Subcutaneous abdominal adipose tissue (tissue), 5 donors: ENCODE measurements around the gene THRB.

Source experiments
- H3K27ac ChIP-seq: one replicate; pipeline ENCODE4 v1.7.0; 2013; ENCODE audit warnings: low read depth, mild to moderate bottlenecking, inconsistent platforms, low read length, moderate library complexity
- H3K27me3 ChIP-seq, 5 donors: one replicate each; pipeline ENCODE4 v1.7.0; 2013; ENCODE audit warnings: low read length in 5 of 5, inconsistent platforms in 1 of 5; ENCODE audit not compliant: control insufficient read depth in 5 of 5, insufficient read depth in 4 of 5
- H3K36me3 ChIP-seq, 5 donors: one replicate each; pipeline ENCODE4 v1.7.0; 2013; ENCODE audit warnings: low read length in 5 of 5; ENCODE audit not compliant: control insufficient read depth in 5 of 5, insufficient read depth in 5 of 5
- H3K4me1 ChIP-seq, 5 donors: one replicate each; pipeline ENCODE4 v1.7.0; 2013; ENCODE audit warnings: low read length in 5 of 5, mild to moderate bottlenecking in 3 of 5, moderate library complexity in 1 of 5; ENCODE audit not compliant: control insufficient read depth in 5 of 5, insufficient read depth in 5 of 5
- H3K4me3 ChIP-seq, 5 donors: one replicate each; pipeline ENCODE4 v1.7.0; 2013; ENCODE audit warnings: low read length in 5 of 5, low read depth in 1 of 5
- H3K9ac ChIP-seq, 5 donors: one replicate each; pipeline ENCODE4 v1.7.0; 2013; ENCODE audit warnings: low read length in 5 of 5, mild to moderate bottlenecking in 4 of 5, moderate library complexity in 3 of 5
- H3K9me3 ChIP-seq, 5 donors: one replicate each; pipeline ENCODE4 v1.7.0; 2013; ENCODE audit warnings: low read length in 5 of 5; ENCODE audit not compliant: control insufficient read depth in 5 of 5
- donor health status: healthy.
- donor health status: healthy.
- donor health status: healthy.
- donor health status: healthy.
- donor health status: healthy.

The THRB gene

DNA sequence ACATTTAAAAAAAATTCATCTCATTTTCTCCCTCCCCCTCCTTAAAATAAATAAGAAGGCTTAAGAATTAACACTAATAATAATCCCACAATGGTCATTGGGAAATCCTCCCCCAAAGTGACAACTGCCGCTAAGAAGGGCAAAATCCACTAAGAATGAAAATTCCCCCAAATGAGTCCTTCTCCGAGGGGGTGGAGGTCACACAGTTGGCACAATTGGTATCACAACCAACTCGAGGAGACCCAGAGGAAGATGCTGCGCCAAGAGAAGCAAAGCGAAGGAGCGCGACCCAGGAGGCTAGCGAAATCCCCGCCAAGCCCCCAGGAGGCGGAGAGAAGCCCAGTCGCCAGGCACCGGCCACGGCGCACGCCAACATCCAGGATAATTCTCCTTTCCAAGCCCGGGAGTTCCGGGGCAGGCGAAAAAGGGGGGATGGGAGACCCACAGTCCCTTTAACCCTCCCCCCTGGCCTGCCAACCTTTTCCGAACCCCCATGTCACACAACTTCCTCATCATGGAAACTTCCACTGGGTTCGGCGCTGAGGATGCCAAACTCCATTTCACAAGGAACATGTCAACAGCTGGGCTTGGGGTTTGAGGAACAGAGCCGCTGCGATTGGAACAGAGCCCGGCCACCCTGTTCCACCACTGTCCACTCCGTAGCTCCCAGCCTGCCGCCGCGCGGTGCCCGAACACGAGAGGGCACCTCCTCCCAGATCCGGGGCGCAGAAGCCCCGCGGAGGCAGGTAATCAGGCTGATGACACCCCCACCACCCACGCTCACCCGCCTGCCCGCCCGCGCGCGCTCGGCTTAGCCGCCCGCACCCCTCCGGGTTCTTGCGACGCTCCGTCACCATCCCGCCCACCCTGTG is 668 bp downstream of the THRB start:
- Histone ChIP-seq H3K36me3 (no peaks in the 10 kb centered on the region), H3K9ac (peak overlapping the region; percentile 59 to 87 (median 68)), H3K27ac (peak overlapping the region; percentile 93), H3K4me1 (peaks cover 2 to 63% (median 56%) of the 10 kb centered on the region in 5 donors), H3K9me3 (no peaks in the 10 kb centered on the region), H3K27me3 (no peaks in the 10 kb centered on the region), H3K4me3 (peak overlapping the region; percentile 77 to 92 (median 89))

DNA sequence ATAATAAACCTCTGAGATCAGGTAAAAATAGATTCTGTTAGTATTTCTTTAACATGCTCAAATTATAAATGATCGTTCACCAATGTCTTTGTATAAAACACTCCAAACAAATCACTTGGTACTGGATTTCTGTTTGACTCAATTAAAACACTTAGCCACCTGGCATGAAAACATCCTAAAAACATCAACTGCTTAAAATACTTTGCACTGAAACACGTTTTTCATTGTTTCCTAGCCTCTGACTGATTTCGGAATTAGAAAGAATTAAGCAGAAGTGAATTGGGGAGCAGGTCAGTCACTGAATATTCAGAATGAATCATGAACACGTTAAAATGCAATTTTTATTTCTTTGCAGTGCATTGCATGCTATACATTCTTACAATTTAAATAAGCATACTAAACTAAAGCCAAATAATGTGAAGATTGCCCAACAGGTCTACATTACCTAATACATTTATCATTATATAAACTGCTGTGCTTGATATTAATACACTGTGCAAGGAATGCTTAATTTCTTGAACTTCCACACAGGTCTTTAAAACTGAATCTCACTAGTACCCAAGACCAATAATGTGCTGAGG is 1.6 kb downstream of the THRB start:
- H3K9ac ChIP-seq: peak overlapping the region in 3 of 5 donors; percentile 6 to 87 (median 84)
- H3K9me3 ChIP-seq: no peaks in the 10 kb centered on the region
- peak overlapping the region; percentile 93 for H3K27ac ChIP-seq
- no peaks in the 10 kb centered on the region for H3K36me3 ChIP-seq
- peaks cover 2 to 65% (median 58%) of the 10 kb centered on the region in 5 donors for H3K4me1 ChIP-seq
- peak overlapping the region; percentile 77 to 92 (median 89) for H3K4me3 ChIP-seq
- H3K27me3 ChIP-seq: no peaks in the 10 kb centered on the region

DNA sequence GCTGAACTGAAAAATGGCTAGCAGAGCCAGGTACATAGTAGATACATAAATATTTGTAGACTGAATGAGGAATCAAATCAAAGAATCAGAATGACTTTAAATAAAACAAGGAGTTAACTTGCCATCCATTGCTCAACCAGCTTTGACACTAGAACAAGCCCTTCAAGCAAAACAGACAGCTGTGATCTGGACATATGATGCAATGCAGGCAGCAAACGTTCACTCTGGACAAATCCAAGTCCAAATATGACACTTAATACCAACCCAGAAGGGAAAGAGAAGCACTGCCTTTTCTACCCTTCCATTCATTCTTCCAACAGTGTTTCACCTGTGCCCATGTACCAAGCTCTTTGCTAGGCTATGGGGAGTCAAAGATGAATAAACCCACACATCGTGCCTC is 4.5 kb downstream of the THRB start:
- Histone ChIP-seq H3K4me1 (peaks cover 2 to 66% (median 62%) of the 10 kb centered on the region in 5 donors), H3K9ac (no peak overlapping the region), H3K27ac (peak overlapping the region; percentile 93)

DNA sequence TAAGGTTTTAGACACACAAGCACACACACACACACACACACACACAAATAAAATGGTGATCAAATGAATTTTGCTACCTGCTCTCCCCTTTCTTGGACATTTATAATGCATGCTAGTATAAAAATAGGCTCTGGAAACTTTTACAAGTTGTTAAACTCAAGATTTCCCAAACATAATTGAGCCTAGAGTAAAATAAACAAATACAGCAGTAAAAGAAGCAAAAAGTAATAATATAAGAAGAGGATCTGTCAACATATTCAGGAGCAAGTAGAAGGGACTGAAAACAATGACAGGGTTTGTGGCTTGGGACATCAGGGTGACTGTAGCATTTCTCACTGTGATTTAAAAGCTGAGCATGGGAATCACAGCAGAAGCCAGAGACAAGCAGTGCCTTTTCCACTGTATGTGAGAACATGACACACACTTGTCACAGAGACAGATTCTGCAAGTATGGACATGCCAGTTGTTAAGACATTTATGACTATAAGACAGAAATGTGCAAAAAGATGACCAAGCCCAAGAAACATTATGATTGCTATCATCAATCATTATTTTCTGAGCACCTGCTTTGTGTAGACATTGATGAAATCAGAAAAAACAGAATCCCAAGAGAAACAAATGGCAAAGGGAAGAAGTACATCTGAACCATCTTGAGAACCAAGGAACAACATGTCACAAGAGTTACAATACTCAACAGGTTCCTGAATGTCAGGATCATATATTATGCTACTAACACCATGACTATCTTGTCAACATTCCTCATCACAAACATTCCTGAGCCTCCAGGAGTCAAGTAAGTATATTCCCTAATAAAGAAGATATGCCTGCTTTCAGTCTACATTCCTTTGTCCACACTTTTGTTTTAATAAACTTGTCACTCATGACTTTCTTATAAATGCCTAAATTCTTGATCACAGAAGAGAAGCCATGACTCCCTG is 7.1 kb downstream of the THRB start:
- Histone ChIP-seq H3K9me3 (no peaks in the 10 kb centered on the region), H3K27me3 (no peaks in the 10 kb centered on the region), H3K27ac (no peak overlapping the region), H3K9ac (no peak overlapping the region), H3K36me3 (no peaks in the 10 kb centered on the region), H3K4me3 (no peak overlapping the region), H3K4me1 (peaks cover 0 to 55% (median 46%) of the 10 kb centered on the region in 5 donors)

More for the DNA sequence above, 4.5 kb downstream of the THRB start:
- Histone ChIP-seq H3K4me3 (no peak overlapping the region), H3K36me3 (no peaks in the 10 kb centered on the region), H3K27me3 (no peaks in the 10 kb centered on the region), H3K9me3 (no peaks in the 10 kb centered on the region)

DNA sequence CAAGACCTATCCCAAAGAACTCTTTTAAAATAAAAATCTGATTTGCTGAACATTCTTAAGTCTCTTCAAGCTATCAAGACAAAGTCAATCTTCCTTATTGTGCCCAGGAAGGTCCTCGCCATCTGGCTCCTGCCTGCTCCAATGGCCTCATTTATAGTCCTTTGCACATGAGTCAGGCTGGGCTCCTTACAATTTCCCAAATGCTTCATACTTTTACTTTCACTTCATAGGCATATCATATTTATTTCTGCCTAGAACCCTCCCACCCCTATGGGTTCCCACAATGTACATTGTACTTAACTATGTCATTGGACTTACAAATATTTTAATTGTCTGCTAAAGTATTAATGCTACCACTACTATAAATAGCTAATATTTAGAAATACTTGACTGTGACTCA is 9.1 kb downstream of the THRB start:
- H3K4me1 ChIP-seq: peaks cover 0 to 35% (median 30%) of the 10 kb centered on the region in 5 donors
- H3K27me3 ChIP-seq: no peaks in the 10 kb centered on the region
- no peak overlapping the region for H3K9ac ChIP-seq
- no peaks in the 10 kb centered on the region for H3K36me3 ChIP-seq
- no peak overlapping the region for H3K27ac ChIP-seq
- no peaks in the 10 kb centered on the region for H3K9me3 ChIP-seq
- H3K4me3 ChIP-seq: no peak overlapping the region

DNA sequence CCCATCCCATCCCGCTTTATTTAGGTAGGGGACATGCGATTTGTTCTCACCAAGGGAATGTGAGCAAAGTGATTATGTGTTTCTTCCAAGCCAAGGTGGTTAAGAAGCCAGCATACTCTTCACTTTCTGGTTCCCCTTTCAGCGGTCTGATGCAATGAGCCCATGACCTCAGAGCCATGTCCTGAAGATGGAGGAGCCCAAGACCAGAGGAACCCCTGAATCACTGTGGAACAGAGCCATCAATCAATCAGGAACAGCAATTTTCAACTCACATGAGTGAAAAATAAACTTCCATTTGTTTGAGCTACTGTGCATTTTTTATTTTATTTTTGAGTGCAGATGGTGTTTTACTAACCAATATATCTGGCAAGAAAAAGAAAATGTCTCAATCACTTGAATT is 10.8 kb downstream of the THRB start:
- no peak overlapping the region for H3K4me3 ChIP-seq
- peaks cover 0 to 22% (median 19%) of the 10 kb centered on the region in 5 donors for H3K4me1 ChIP-seq

DNA sequence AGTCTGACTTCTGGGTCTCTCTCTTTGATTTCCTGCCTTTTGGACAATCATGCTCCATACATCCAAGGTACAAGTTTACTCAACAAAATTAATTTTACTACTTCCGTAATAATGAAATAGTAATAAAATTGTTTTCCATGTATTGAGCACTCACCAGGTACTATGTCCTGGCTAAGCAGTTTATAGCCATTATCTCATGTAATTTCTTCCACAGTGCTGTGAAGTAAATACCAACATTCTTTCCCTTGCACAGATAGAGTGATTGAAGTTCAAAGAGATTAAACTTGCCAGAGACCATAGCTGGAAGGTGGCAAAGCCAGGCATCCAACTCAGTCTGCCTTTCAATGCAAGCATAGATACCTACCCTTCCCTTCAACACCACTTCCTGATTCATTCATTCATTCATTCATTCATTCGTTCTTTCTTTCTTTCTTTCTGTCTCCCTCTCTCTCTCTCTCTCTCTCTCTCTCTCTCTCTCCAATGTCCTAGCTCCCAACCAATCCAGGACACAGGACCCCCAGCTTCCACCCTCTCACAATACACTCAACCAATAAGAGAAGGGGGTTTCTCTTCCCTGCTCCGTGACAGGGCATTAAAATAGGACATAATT is 12.4 kb downstream of the THRB start:
- Histone ChIP-seq H3K9ac (no peak overlapping the region), H3K27me3 (no peaks in the 10 kb centered on the region), H3K4me1 (peaks cover 0 to 23% (median 14%) of the 10 kb centered on the region in 5 donors), H3K36me3 (no peaks in the 10 kb centered on the region), H3K9me3 (no peaks in the 10 kb centered on the region), H3K27ac (no peak overlapping the region), H3K4me3 (no peak overlapping the region)

More for the DNA sequence above, 10.8 kb downstream of the THRB start:
- H3K27me3 ChIP-seq: no peaks in the 10 kb centered on the region
- H3K27ac ChIP-seq: no peak overlapping the region
- no peak overlapping the region for H3K9ac ChIP-seq
- no peaks in the 10 kb centered on the region for H3K36me3 ChIP-seq
- no peaks in the 10 kb centered on the region for H3K9me3 ChIP-seq

DNA sequence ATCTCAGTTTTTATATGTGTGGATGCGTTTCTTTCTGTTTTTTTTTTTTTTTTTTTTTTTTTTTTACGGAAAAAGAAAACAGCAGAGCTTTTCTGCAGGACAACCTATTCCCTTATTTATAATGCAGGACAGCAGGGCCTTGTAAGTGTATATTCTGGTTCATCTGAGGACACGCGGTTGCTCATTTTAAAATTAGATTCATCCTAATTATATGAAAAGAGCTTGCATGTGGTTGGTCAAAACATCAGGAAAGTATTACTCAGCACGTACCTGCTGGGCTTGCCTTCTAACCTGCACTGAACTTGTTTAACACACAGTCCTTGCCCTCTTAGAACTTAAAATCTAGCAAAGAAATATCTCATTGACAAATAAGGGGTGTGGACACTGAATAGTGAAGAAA is 13.5 kb downstream of the THRB start:
- no peaks in the 10 kb centered on the region for H3K9me3 ChIP-seq
- H3K4me3 ChIP-seq: no peak overlapping the region
- H3K4me1 ChIP-seq: peaks cover 0 to 18% (median 7%) of the 10 kb centered on the region in 5 donors
- no peak overlapping the region for H3K27ac ChIP-seq
- H3K36me3 ChIP-seq: no peaks in the 10 kb centered on the region
- no peaks in the 10 kb centered on the region for H3K27me3 ChIP-seq
- no peak overlapping the region for H3K9ac ChIP-seq

DNA sequence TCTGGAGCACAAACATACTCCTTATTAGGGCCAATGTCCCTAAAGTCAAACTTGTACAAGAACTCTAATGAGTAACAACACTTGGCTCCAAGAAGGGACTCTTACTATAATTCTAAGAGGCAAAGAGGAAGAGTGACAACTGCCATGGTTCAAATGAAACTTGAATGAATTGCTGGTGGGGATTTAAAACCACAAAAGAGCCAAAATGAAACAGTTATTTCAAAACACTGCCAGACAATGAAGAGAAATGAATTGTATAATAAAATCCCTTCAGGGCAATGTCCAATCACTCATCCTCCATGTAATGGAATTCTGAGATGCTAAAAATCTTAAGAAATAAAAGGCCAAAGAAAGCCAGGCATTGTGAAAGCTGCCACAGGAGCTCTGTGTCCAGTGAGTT is 14.2 kb downstream of the THRB start:
- Histone ChIP-seq H3K36me3 (no peaks in the 10 kb centered on the region), H3K4me3 (no peak overlapping the region), H3K4me1 (peaks cover 0 to 19% (median 4%) of the 10 kb centered on the region in 5 donors), H3K27ac (peak overlapping the region; percentile 47), H3K9me3 (no peaks in the 10 kb centered on the region), H3K9ac (no peak overlapping the region), H3K27me3 (no peaks in the 10 kb centered on the region)
